WTC11 (cell line): ENCODE data around the gene RIN3. TPM values are rescaled to one million over a fixed set of nuclear protein-coding genes. Genes with fewer than 3 reads are reported as not detected.

Experiments used
- ATAC-seq: fragments of 200-7000 bp; cut with Tn5 transposase; 2 replicates; pipeline ENCODE4 v1.10.0; 2021; ENCODE audit warnings: mild to moderate bottlenecking, moderate library complexity
- CTCF ChIA-PET: fragments of 300-600 bp; sonication (Branson Sonifier 250); formaldehyde crosslinking; loops from one replicate; lab custom pipeline; 2021; ENCODE audit warnings: antibody characterized with exemption; lab: Charles Lee
- POLR2A ChIA-PET: fragments of 350-600 bp; sonication (Branson Sonifier 250); formaldehyde crosslinking; loops from one replicate; lab custom pipeline; 2021; ENCODE audit warnings: antibody characterized with exemption; lab: Charles Lee
- DNase-seq: peaks from one replicate; pipeline ENCODE4 v3.0.0; 2021; ENCODE audit warnings: low spot score
- H3K27ac Mint-ChIP-seq: 2 replicates; pipeline ENCODE4 v1.8.0; 2021; ENCODE audit warnings: mixed read lengths
- H3K27me3 Mint-ChIP-seq: 2 replicates; pipeline ENCODE4 v1.8.0; 2021; ENCODE audit warnings: low read depth, mild to moderate bottlenecking, moderate library complexity, mixed read lengths
- H3K36me3 Mint-ChIP-seq: 2 replicates; pipeline ENCODE4 v1.8.0; 2021; ENCODE audit warnings: mixed read lengths
- H3K4me1 Mint-ChIP-seq: 2 replicates; pipeline ENCODE4 v1.8.0; 2022; ENCODE audit warnings: mixed read lengths
- H3K4me3 Mint-ChIP-seq: 2 replicates; pipeline ENCODE4 v1.8.0; 2021; ENCODE audit warnings: mild to moderate bottlenecking, moderate library complexity, mixed read lengths
- H3K9me3 Mint-ChIP-seq: 2 replicates; pipeline ENCODE4 v1.8.0; 2021; ENCODE audit warnings: mixed read lengths
- CDX4 ChIP-seq: fragments of 250-450 bp; sonication (Bioruptor Pico); IDR thresholded peaks from 2 replicates; pipeline ENCODE4 v1.9.0; 2021; ENCODE audit warnings: moderate library complexity, mild to moderate bottlenecking, inconsistent platforms, borderline replicate concordance
- CREM ChIP-seq: sonication (generic); formaldehyde crosslinking; IDR thresholded peaks from 2 replicates; pipeline ENCODE4 v1.8.1; 2022; ENCODE audit warnings: mild to moderate bottlenecking, missing genetic modification reagents, moderate library complexity
- EMX1 ChIP-seq: fragments of 250-450 bp; sonication (Bioruptor Pico); IDR thresholded peaks from 2 replicates; pipeline ENCODE4 v1.8.0; 2021; ENCODE audit warnings: mild to moderate bottlenecking
- ETV6 ChIP-seq: sonication (generic); formaldehyde crosslinking; IDR thresholded peaks from 2 replicates; pipeline ENCODE4 v1.8.1; 2022; ENCODE audit warnings: mild to moderate bottlenecking, missing genetic modification reagents
- GABPB1 ChIP-seq: sonication (generic); formaldehyde crosslinking; IDR thresholded peaks from 2 replicates; pipeline ENCODE4 v1.8.1; 2023; ENCODE audit warnings: mild to moderate bottlenecking, missing genetic modification reagents
- JUN ChIP-seq: sonication (generic); formaldehyde crosslinking; IDR thresholded peaks from 2 replicates; pipeline ENCODE4 v1.8.0; 2023; ENCODE audit warnings: mild to moderate bottlenecking, missing genetic modification reagents
- MYBL2 ChIP-seq: sonication (generic); formaldehyde crosslinking; IDR thresholded peaks from 2 replicates; pipeline ENCODE4 v1.8.1; 2023; ENCODE audit warnings: mild to moderate bottlenecking, moderate library complexity, missing genetic modification reagents
- NFE2L1 ChIP-seq: sonication (generic); formaldehyde crosslinking; IDR thresholded peaks from 2 replicates; pipeline ENCODE4 v1.8.1; 2023; ENCODE audit warnings: missing genetic modification reagents
- RELA ChIP-seq: sonication (generic); formaldehyde crosslinking; IDR thresholded peaks from 2 replicates; pipeline ENCODE4 v1.8.1; 2022; ENCODE audit warnings: missing genetic modification reagents, mild to moderate bottlenecking, borderline replicate concordance
- SMAD3 ChIP-seq: sonication (generic); formaldehyde crosslinking; IDR thresholded peaks from 2 replicates; pipeline ENCODE4 v1.8.0; 2022; ENCODE audit warnings: missing genetic modification reagents, mild to moderate bottlenecking, borderline replicate concordance
- SMAD4 ChIP-seq: sonication (generic); formaldehyde crosslinking; IDR thresholded peaks from 2 replicates; pipeline ENCODE4 v1.8.0; 2022; ENCODE audit warnings: mild to moderate bottlenecking, missing genetic modification reagents
- SOX15 ChIP-seq: fragments of 250-450 bp; sonication (Bioruptor Pico); IDR thresholded peaks from 2 replicates; pipeline ENCODE4 v1.9.0; 2021; ENCODE audit warnings: mild to moderate bottlenecking
- STAT6 ChIP-seq: sonication (generic); formaldehyde crosslinking; conservative IDR thresholded peaks from 2 replicates; pipeline ENCODE4 v1.8.1; 2023; ENCODE audit warnings: mild to moderate bottlenecking, low read depth, missing genetic modification reagents, moderate library complexity
- TEAD1 ChIP-seq: sonication (generic); formaldehyde crosslinking; IDR thresholded peaks from 2 replicates; pipeline ENCODE4 v1.8.0; 2022; ENCODE audit warnings: mild to moderate bottlenecking, missing genetic modification reagents
- USF1 ChIP-seq: sonication (generic); formaldehyde crosslinking; IDR thresholded peaks from 2 replicates; pipeline ENCODE4 v1.8.0; 2022; ENCODE audit warnings: mild to moderate bottlenecking, missing genetic modification reagents
- ZMAT4 ChIP-seq: fragments of 250-450 bp; sonication (Bioruptor Pico); IDR thresholded peaks from 2 replicates; pipeline ENCODE4 v1.9.0; 2021; ENCODE audit warnings: mild to moderate bottlenecking
- ZNF232 ChIP-seq: sonication (generic); formaldehyde crosslinking; IDR thresholded peaks from 2 replicates; pipeline ENCODE4 v1.8.0; 2022; ENCODE audit warnings: mild to moderate bottlenecking, missing genetic modification reagents
- ZNF263 ChIP-seq: sonication (generic); formaldehyde crosslinking; IDR thresholded peaks from 2 replicates; pipeline ENCODE4 v1.8.1; 2022; ENCODE audit warnings: low read depth, mild to moderate bottlenecking, moderate library complexity, missing genetic modification reagents
- ZNF416 ChIP-seq: fragments of 250-450 bp; sonication (Bioruptor Pico); IDR thresholded peaks from 2 replicates; pipeline ENCODE4 v1.9.0; 2021; ENCODE audit warnings: mild to moderate bottlenecking, inconsistent platforms
- ZNF512 ChIP-seq: sonication (generic); formaldehyde crosslinking; IDR thresholded peaks from 2 replicates; pipeline ENCODE4 v1.8.1; 2022; ENCODE audit warnings: missing genetic modification reagents, borderline replicate concordance
- total RNA-seq: library from RNA; stranded (reverse); gene quantifications from 3 replicates; pipeline ENCODE4 v1.2.3, GENCODE V29; 2021
- TF ChIP-seq, protein P1 (sequence below): fragments of 200-600 bp; IDR thresholded peaks from 2 replicates; pipeline ENCODE4 v1.8.0; 2022; ENCODE audit warnings: antibody characterized with exemption

Gene RIN3
- total RNA-seq, 1 experiment from 2014 or later: 3.3 TPM

DNA sequence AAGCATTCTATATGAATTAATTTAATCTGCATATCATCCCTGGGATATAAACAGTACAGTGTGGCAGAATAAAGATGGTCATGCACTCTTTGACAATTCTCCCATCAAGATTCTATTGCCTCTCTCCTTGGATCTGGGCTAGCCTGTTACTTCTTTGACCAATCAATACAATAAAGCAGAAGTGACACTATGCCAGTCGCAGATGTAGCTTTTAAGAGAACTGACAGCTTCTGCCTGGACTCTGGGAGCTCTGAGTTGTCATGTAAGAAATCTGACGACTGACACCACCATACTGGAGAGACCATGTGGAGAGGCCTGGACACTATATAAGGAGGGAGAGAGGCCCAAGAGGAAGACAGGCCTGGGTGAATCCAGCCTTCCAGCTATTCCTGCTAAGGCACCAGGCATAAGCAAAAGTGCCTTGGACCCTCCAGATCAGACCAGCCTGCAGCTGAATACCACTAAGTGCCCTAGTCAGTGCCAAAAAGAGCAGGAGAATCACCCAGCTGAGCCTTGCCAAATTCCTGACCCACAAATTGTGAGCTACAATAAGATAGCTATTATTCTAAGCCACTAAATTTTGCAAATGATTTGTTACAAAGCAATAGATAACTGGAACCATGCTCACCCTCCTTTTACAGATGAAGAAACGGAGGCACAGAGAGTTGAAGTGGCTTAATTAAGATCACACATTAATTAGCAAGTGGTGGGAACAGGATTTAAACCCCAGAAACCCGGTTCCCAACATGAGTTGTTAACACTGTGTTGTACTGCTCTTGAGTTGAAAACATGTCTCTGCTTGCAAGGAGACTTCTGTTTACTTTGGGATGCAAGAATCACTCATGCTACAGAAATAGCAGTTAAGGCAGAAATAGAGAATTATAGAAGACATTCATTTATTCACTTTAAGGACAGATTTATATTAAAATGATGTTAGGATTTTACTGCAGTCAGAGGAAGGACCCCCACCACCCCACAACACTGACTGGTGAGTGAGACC, 84.6 kb downstream of the RIN3 start:
- Mint-ChIP-seq H3K36me3 (no peaks in the 10 kb centered on the region), H3K4me1 (0 out of 2 replicates have a peak, but pooled peaks cover 3% of the 10 kb centered on the region), H3K4me3 (no peak overlapping the region), H3K9me3 (0 out of 2 replicates have a peak, but pooled peaks cover 6% of the 10 kb centered on the region), H3K27ac (no peak overlapping the region), H3K27me3 (peaks cover 2% of the 10 kb centered on the region; the same call in 1 of the 2 replicates)
- ATAC-seq (no peak), DNase-seq (no peak)
- TF ChIP-seq ZNF232 (no peak), ZNF263 (CRISPR knock-in tag) (no peak), ZNF512 (CRISPR knock-in tag) (no peak), SMAD4 (CRISPR knock-in tag) (no peak), RELA (CRISPR knock-in tag) (no peak), CDX4 (CRISPR knock-in tag) (no peak), ZMAT4 (CRISPR knock-in tag) (no peak), EMX1 (no peak), USF1 (CRISPR knock-in tag) (no peak), ETV6 (CRISPR knock-in tag) (no peak), JUN (no peak), CREM (CRISPR knock-in tag) (no peak), NFE2L1 (CRISPR knock-in tag) (no peak), TEAD1 (CRISPR knock-in tag) (no peak), MYBL2 (CRISPR knock-in tag) (no peak)
- TF ChIP-seq, protein P1, sequence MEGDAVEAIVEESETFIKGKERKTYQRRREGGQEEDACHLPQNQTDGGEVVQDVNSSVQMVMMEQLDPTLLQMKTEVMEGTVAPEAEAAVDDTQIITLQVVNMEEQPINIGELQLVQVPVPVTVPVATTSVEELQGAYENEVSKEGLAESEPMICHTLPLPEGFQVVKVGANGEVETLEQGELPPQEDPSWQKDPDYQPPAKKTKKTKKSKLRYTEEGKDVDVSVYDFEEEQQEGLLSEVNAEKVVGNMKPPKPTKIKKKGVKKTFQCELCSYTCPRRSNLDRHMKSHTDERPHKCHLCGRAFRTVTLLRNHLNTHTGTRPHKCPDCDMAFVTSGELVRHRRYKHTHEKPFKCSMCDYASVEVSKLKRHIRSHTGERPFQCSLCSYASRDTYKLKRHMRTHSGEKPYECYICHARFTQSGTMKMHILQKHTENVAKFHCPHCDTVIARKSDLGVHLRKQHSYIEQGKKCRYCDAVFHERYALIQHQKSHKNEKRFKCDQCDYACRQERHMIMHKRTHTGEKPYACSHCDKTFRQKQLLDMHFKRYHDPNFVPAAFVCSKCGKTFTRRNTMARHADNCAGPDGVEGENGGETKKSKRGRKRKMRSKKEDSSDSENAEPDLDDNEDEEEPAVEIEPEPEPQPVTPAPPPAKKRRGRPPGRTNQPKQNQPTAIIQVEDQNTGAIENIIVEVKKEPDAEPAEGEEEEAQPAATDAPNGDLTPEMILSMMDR: no peak
- ChIA-PET CTCF (interaction anchor here (1.5 to 4.0 kb wide), 3 partner anchors 9 to 90 kb away, joined by 3 to 25 read pairs (median 4); no protein-coding TSS in a partner anchor), POLR2A (interaction anchor here (0.8 kb wide), 1 partner anchor 9 kb away, joined by 3 read pairs; no protein-coding TSS in a partner anchor)

- Mint-ChIP-seq H3K36me3 (no peaks in the 10 kb centered on the region), H3K4me3 (no peak overlapping the region), H3K27ac (no peak overlapping the region), H3K9me3 (0 out of 2 replicates have a peak, but pooled peaks cover 1% of the 10 kb centered on the region), H3K4me1 (0 out of 2 replicates have a peak, but pooled peaks cover 3% of the 10 kb centered on the region), H3K27me3 (peaks cover 2% of the 10 kb centered on the region; the same call in 1 of the 2 replicates)
- POLR2A ChIA-PET: no interaction called here
- DNase-seq: no peak
- ATAC-seq: no peak
- CTCF ChIA-PET: interaction anchor here (1.2 to 1.4 kb wide), 3 partner anchors 11 to 87 kb away, joined by 3 to 5 read pairs (median 4); no protein-coding TSS in a partner anchor
- TF ChIP-seq GABPB1 (CRISPR knock-in tag): no peak
- TF ChIP-seq SOX15 (CRISPR knock-in tag): no peak
- no peak for TF ChIP-seq SMAD3 (CRISPR knock-in tag)
- TF ChIP-seq ZMAT4 (CRISPR knock-in tag): no peak
- TF ChIP-seq ZNF416 (CRISPR knock-in tag): no peak
- no peak for TF ChIP-seq STAT6 (CRISPR knock-in tag)
Observed at GRCh38 chr14:92599811-92600210, 86.2 kb downstream of the RIN3 start.
